OCI-LY7 (cell line): ENCODE data around the gene LRP2.

Experiments
- EZH2phosphoT487 ChIP-seq: fragments of 200-600 bp; sonication (generic); IDR thresholded peaks from 2 replicates; pipeline ENCODE4 v1.6.1; 2018; ENCODE audit warnings: low read depth, borderline replicate concordance, mild to moderate bottlenecking, mixed run types, antibody characterized with exemption, low read length, moderate library complexity, mixed read lengths
- TF ChIP-seq, protein P1 (sequence below): fragments of 200-600 bp; sonication (generic); conservative IDR thresholded peaks from 2 replicates; pipeline ENCODE4 v1.5.1; 2014; ENCODE audit warnings: mild to moderate bottlenecking, antibody characterized with exemption, low read length, moderate library complexity, mixed read lengths

- TF ChIP-seq, protein P1, sequence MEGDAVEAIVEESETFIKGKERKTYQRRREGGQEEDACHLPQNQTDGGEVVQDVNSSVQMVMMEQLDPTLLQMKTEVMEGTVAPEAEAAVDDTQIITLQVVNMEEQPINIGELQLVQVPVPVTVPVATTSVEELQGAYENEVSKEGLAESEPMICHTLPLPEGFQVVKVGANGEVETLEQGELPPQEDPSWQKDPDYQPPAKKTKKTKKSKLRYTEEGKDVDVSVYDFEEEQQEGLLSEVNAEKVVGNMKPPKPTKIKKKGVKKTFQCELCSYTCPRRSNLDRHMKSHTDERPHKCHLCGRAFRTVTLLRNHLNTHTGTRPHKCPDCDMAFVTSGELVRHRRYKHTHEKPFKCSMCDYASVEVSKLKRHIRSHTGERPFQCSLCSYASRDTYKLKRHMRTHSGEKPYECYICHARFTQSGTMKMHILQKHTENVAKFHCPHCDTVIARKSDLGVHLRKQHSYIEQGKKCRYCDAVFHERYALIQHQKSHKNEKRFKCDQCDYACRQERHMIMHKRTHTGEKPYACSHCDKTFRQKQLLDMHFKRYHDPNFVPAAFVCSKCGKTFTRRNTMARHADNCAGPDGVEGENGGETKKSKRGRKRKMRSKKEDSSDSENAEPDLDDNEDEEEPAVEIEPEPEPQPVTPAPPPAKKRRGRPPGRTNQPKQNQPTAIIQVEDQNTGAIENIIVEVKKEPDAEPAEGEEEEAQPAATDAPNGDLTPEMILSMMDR, result no peak
- TF ChIP-seq EZH2phosphoT487, result no peak
These were observed 102.1 kb downstream of the LRP2 start for GRCh38 chr2:169260246-169260645.
